ENCODE data around the gene NRXN3. TPM values are rescaled to one million over a fixed set of nuclear protein-coding genes. Genes with fewer than 3 reads are reported as not detected.

The NRXN3 gene
- total and polyA plus RNA-seq, 2 experiments from 2014 or later: 5.7 to 7.1 TPM

DNA sequence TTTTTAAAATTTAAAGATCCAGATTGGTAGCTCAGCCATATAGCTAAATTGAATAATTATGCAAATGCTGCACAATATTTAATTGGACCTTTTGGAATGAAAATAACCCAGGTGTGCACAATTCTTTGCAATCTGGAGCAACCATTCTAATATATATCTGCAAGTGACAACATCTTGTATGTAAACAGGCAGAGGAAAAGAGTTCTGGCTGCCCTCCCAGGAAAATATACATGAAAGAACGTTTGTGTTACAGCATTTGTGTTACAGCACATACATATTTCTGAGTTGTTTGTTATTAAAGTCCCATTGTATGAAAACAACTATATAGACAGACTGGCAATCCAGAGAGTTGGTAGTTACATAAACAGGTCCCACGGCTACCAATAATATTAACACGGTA is 1663.6 kb downstream of the NRXN3 start:
- Histone ChIP-seq H4K20me1 (ENCODE audit: insufficient read depth, poor library complexity, severe bottlenecking) (no peaks in the 10 kb centered on the region), H3K4me3 (no peak overlapping the region), H3K9me3 (ENCODE audit: low read depth) (no peaks in the 10 kb centered on the region), H3K4me2 (no peak overlapping the region), H3K79me2 (no peaks in the 10 kb centered on the region), H2AFZ (no peak overlapping the region), H3K36me3 (replicated peaks; ENCODE audit: insufficient read depth, low read depth) (no peaks in the 10 kb centered on the region), H3K4me1 (ENCODE audit: insufficient read depth) (no peaks in the 10 kb centered on the region), H3K27me3 (no peaks in the 10 kb centered on the region), H3K9me2 (replicated peaks; ENCODE audit: insufficient read depth) (no peaks in the 10 kb centered on the region), H3K27ac (no peak overlapping the region)
- TF ChIP-seq, protein P1, sequence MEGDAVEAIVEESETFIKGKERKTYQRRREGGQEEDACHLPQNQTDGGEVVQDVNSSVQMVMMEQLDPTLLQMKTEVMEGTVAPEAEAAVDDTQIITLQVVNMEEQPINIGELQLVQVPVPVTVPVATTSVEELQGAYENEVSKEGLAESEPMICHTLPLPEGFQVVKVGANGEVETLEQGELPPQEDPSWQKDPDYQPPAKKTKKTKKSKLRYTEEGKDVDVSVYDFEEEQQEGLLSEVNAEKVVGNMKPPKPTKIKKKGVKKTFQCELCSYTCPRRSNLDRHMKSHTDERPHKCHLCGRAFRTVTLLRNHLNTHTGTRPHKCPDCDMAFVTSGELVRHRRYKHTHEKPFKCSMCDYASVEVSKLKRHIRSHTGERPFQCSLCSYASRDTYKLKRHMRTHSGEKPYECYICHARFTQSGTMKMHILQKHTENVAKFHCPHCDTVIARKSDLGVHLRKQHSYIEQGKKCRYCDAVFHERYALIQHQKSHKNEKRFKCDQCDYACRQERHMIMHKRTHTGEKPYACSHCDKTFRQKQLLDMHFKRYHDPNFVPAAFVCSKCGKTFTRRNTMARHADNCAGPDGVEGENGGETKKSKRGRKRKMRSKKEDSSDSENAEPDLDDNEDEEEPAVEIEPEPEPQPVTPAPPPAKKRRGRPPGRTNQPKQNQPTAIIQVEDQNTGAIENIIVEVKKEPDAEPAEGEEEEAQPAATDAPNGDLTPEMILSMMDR (IDR thresholded peaks at IDR 0.05; ENCODE audit: poor library complexity): no peak
- TF ChIP-seq EZH2phosphoT487 (IDR thresholded peaks at IDR 0.05; ENCODE audit: low read depth, severe bottlenecking, unreplicated experiment) (no peak), EZH2 (IDR thresholded peaks at IDR 0.05; ENCODE audit: borderline replicate concordance) (no peak)
- no peak for DNase-seq (ENCODE audit: low spot score)
- WGBS (ENCODE audit: low lambda C conversion rate, missing lambda C conversion rate): 77% methylated on average over 3 of the region's 3 CpGs

DNA sequence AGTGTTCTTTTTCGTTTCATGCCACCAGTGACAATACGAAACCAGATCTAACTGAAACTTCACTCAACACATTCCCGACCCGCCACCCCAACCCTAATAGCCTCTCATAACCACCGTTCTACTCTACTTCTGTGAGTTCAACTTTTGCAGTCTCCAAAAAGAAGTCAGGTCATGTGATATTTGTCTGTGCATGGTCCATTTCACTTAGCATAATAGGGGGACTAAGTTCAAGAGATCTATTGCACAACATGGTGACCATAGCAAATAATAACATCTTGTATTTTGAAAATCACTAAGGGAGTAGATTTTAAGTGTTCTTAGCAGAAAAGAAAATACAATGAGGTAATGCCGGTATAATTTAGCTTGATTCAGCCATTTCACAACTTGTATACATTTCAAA is 1664.7 kb downstream of the NRXN3 start:
- Histone ChIP-seq H3K9me2 (replicated peaks; ENCODE audit: insufficient read depth) (no peaks in the 10 kb centered on the region), H3K4me2 (no peak overlapping the region), H2AFZ (no peak overlapping the region), H3K27me3 (no peaks in the 10 kb centered on the region), H3K9me3 (ENCODE audit: low read depth) (no peaks in the 10 kb centered on the region), H3K36me3 (replicated peaks; ENCODE audit: insufficient read depth, low read depth) (no peaks in the 10 kb centered on the region), H3K4me1 (ENCODE audit: insufficient read depth) (no peaks in the 10 kb centered on the region), H3K27ac (no peak overlapping the region), H3K79me2 (no peaks in the 10 kb centered on the region), H3K4me3 (no peak overlapping the region), H4K20me1 (ENCODE audit: insufficient read depth, poor library complexity, severe bottlenecking) (no peaks in the 10 kb centered on the region)
- WGBS (ENCODE audit: low lambda C conversion rate, missing lambda C conversion rate): 94% methylated on average over 6 of the region's 6 CpGs
- TF ChIP-seq, protein P1 (IDR thresholded peaks at IDR 0.05; ENCODE audit: poor library complexity): no peak
- TF ChIP-seq EZH2 (IDR thresholded peaks at IDR 0.05; ENCODE audit: borderline replicate concordance) (no peak), EZH2phosphoT487 (IDR thresholded peaks at IDR 0.05; ENCODE audit: low read depth, severe bottlenecking, unreplicated experiment) (no peak)
- DNase-seq (ENCODE audit: low spot score): no peak

DNA sequence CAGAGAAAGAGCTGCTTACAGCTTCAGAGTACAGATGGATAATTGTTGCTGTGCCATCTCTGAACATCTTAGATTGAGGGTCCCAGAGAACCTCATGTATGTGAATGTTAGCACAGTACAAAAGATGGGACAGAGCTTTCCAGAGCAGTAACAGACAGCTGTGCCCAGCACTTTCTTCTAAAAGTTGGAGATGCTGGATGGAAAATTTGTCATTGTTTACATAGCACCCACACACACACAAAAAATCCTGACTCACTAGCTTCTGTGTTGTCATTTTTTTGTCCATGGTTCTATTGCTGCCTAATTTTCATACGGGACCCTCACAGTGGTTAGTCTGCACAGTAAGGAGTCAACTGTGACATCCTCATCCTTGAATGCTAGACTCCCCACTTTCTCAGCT is 1666.4 kb downstream of the NRXN3 start:
- 94% methylated on average over 1 of the region's 1 CpG for WGBS (ENCODE audit: low lambda C conversion rate, missing lambda C conversion rate)
- no peak for TF ChIP-seq EZH2phosphoT487 (IDR thresholded peaks at IDR 0.05; ENCODE audit: low read depth, severe bottlenecking, unreplicated experiment)
- no peak for TF ChIP-seq EZH2 (IDR thresholded peaks at IDR 0.05; ENCODE audit: borderline replicate concordance)
- TF ChIP-seq, protein P1 (IDR thresholded peaks at IDR 0.05; ENCODE audit: poor library complexity): no peak
- Histone ChIP-seq H3K9me2 (replicated peaks; ENCODE audit: insufficient read depth) (no peaks in the 10 kb centered on the region), H3K4me3 (no peak overlapping the region), H3K27ac (no peak overlapping the region), H3K36me3 (replicated peaks; ENCODE audit: insufficient read depth, low read depth) (no peaks in the 10 kb centered on the region), H3K9me3 (ENCODE audit: low read depth) (no peaks in the 10 kb centered on the region), H3K27me3 (no peaks in the 10 kb centered on the region), H4K20me1 (ENCODE audit: insufficient read depth, poor library complexity, severe bottlenecking) (no peaks in the 10 kb centered on the region), H3K4me2 (no peak overlapping the region), H2AFZ (no peak overlapping the region), H3K4me1 (ENCODE audit: insufficient read depth) (no peaks in the 10 kb centered on the region), H3K79me2 (no peaks in the 10 kb centered on the region)
- DNase-seq (ENCODE audit: low spot score): no peak

DNA sequence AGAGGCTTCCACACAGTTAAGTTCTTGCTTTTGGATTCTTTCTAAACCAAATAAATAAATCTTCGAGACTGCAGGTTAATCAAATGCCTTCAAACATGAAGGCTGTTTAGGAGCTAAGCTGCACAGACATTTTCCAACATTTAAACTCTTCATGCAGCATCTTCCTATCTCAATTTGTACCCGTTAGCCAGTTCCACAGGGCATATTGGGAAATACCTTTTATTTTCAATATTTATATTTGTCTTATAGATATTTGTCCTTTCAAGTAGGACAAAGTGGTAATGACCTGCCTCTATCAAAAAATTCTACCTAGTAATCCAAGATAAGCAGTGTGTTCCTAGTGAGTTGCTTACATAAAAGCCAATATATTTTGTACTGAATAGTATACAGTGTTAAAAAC is 1667.5 kb downstream of the NRXN3 start:
- no peak for DNase-seq (ENCODE audit: low spot score)
- no peak overlapping the region for H3K4me2 ChIP-seq
- H3K4me1 ChIP-seq (ENCODE audit: insufficient read depth): no peaks in the 10 kb centered on the region
- H3K27me3 ChIP-seq: no peaks in the 10 kb centered on the region
- H3K36me3 ChIP-seq (replicated peaks; ENCODE audit: insufficient read depth, low read depth): no peaks in the 10 kb centered on the region
- H2AFZ ChIP-seq: no peak overlapping the region
- H3K4me3 ChIP-seq: no peak overlapping the region
- H3K79me2 ChIP-seq: no peaks in the 10 kb centered on the region
- H3K9me3 ChIP-seq (ENCODE audit: low read depth): no peaks in the 10 kb centered on the region
- H4K20me1 ChIP-seq (ENCODE audit: insufficient read depth, poor library complexity, severe bottlenecking): no peaks in the 10 kb centered on the region
- H3K9me2 ChIP-seq (replicated peaks; ENCODE audit: insufficient read depth): no peaks in the 10 kb centered on the region
- 80% methylated on average over 2 of the region's 2 CpGs for WGBS (ENCODE audit: low lambda C conversion rate, missing lambda C conversion rate)
- no peak overlapping the region for H3K27ac ChIP-seq
- TF ChIP-seq, protein P1 (IDR thresholded peaks at IDR 0.05; ENCODE audit: poor library complexity): no peak
- TF ChIP-seq EZH2 (IDR thresholded peaks at IDR 0.05; ENCODE audit: borderline replicate concordance) (no peak), EZH2phosphoT487 (IDR thresholded peaks at IDR 0.05; ENCODE audit: low read depth, severe bottlenecking, unreplicated experiment) (no peak)
